ENCODE results near the gene FXYD7.
A peak's percentile ranks its signal among the peaks of the same experiment; 100 is the strongest.

Gene FXYD7

DNA sequence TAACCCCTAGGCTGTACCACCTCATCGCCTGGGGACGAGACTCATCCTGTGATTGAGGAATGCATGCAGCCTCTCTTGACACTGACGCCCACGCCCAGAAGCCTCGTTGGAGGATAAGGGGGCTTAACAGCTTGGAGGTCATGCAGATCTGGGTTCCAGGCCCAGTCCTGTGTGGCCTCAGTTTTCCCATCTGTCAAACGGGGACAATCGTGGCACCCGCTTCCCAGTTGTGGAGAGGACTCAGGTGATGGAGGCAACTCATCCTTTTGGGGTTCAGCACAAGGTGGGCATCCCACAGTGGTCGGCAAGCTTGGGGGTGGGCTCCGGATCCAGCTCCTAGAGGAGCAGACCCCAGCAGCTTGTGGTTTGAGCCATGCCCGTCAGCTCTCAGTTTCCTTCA is 6.8 kb upstream of the FXYD7 start:
- Histone ChIP-seq H3K27me3 (no peaks in the 10 kb centered on the region), H3K4me3 (no peak overlapping the region), H3K4me1 (peaks cover 0 to 58% (median 40%) of the 10 kb centered on the region in 4 donors), H3K36me3 (no peaks in the 10 kb centered on the region), H3K9me3 (no peaks in the 10 kb centered on the region), H3K27ac (peak overlapping the region in 1 of 2 donors; percentile 91)
- DNase-seq = no peak
- intact Hi-C loops (cut with DNase I; ENCODE audit: low total_unique reads) = loop anchor here (5.0 kb wide), 1 partner anchor 131 kb away; the partner anchor contains the start of gene USF2
- TF ChIP-seq CTCF (IDR thresholded peaks at IDR 0.05) = no peak

GRCh38 chr19:35136977-35137702 is 5.9 kb upstream of the FXYD7 start:
- peak overlapping the region; percentile 91 to 96 for H3K27ac ChIP-seq
- H3K36me3 ChIP-seq = no peaks in the 10 kb centered on the region
- TF ChIP-seq CTCF (IDR thresholded peaks at IDR 0.05) = no peak
- no peak overlapping the region for H3K4me3 ChIP-seq
- no peak for DNase-seq
- intact Hi-C loops (cut with DNase I; ENCODE audit: low total_unique reads) = loop anchor here (5.0 kb wide), 1 partner anchor 130 kb away; the partner anchor contains the start of gene USF2
- no peaks in the 10 kb centered on the region for H3K27me3 ChIP-seq
- peaks cover 0 to 64% (median 45%) of the 10 kb centered on the region in 4 donors for H3K4me1 ChIP-seq
- H3K9me3 ChIP-seq = no peaks in the 10 kb centered on the region

DNA sequence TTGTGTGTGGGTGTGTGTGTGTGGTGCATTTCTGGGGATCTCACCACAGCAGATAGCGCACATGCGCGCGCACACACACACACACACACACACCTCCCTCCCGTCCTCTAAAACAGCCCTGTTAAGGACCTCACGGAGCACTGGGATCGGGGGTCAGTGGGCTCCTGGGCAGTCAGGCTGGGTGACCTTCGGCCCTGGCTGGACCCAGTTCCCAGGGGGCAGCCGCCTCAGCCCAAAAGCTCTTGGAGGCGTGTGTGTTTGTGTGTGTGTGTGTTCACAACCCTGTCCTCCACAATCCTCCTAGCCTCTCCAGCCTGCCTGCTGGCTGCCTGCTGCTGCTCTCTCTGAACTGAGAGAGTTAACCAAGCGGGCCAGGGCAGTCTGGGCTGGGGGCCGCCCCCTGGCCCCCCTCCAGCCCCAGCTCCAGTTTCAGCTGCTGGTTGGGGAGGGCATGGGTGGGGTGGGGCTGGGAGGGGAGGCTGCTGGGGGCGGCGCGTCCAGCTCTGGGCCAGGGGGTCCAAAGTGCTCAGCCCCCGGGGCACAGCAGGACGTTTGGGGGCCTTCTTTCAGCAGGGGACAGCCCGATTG is 4.7 kb upstream of the FXYD7 start, which contains the start of gene FXYD1:
Gene FXYD1 (plus strand): TSS at position 520 of the 588 bp plus-strand sequence. CDS start 1,256 bp downstream, outside the sequence.
- no peak for TF ChIP-seq CTCF (IDR thresholded peaks at IDR 0.05)
- Histone ChIP-seq H3K36me3 (no peaks in the 10 kb centered on the region), H3K9me3 (no peaks in the 10 kb centered on the region), H3K27me3 (no peaks in the 10 kb centered on the region), H3K4me3 (peak within 1 kb of the TSS; percentile 64 to 66), H3K4me1 (peaks cover 0 to 74% (median 54%) of the 10 kb centered on the region in 4 donors), H3K27ac (peak within 1 kb of the TSS; percentile 91 to 96)
- intact Hi-C loops (cut with DNase I; ENCODE audit: low total_unique reads) = loop anchor here (5.0 kb wide), 1 partner anchor 129 kb away; the partner anchor contains the start of gene USF2
- peak in 1 of 2 donors; percentile 70 for DNase-seq

- intact Hi-C loops (cut with DNase I; ENCODE audit: low total_unique reads) = loop anchor here (2.0 to 5.0 kb wide), 2 partner anchors 18 to 73 kb away; no protein-coding TSS in a partner anchor
Measured at GRCh38 chr19:35140207-35140961, 2.7 kb upstream of the FXYD7 start.

More at GRCh38 chr19:35140207-35140961, 2.7 kb upstream of the FXYD7 start:
- TF ChIP-seq CTCF (IDR thresholded peaks at IDR 0.05) = no peak
- peaks cover 0 to 62% (median 41%) of the 10 kb centered on the region in 4 donors for H3K4me1 ChIP-seq
- no peaks in the 10 kb centered on the region for H3K27me3 ChIP-seq
- no peaks in the 10 kb centered on the region for H3K9me3 ChIP-seq
- H3K36me3 ChIP-seq = no peaks in the 10 kb centered on the region
- H3K27ac ChIP-seq = peak overlapping the region; percentile 91 to 96
- H3K4me3 ChIP-seq = peak overlapping the region; percentile 64 to 66
- no peak for DNase-seq

Data from tibial artery (tissue), 4 donors.